Stomach (tissue), 9 donors: ENCODE data around the gene SCYL1. TPM values are rescaled to one million over a fixed set of nuclear protein-coding genes. Genes with fewer than 3 reads are reported as not detected.

ENCODE experiments used
- DNase-seq, 2 donors: peaks; one replicate each; pipeline versions ENCODE4 v3.0.0 to v3.0.0-alpha.2; 2013 to 2019
- H3K27ac ChIP-seq, 5 donors: fragments of 200-600 bp in 4 of 5; sonication (generic) in 4 of 5; one replicate each; pipeline ENCODE4 v1.5.1; 2013 to 2019; ENCODE audit warnings: mild to moderate bottlenecking in 1 of 5, moderate library complexity in 1 of 5
- H3K27me3 ChIP-seq, 3 donors: fragments of 200-600 bp; sonication (generic); one replicate each; pipeline ENCODE4 v1.5.1; 2017 to 2019; ENCODE audit warnings: mixed run types in 1 of 3
- H3K36me3 ChIP-seq, 4 donors: fragments of 200-600 bp; sonication (generic); 1 replicate in 3 of 4; 2 replicates in 1 of 4; pipeline ENCODE4 v1.5.1; 2016 to 2019
- H3K4me1 ChIP-seq, 4 donors: fragments of 200-600 bp; sonication (generic); one replicate each; pipeline ENCODE4 v1.5.1; 2016 to 2019
- H3K4me3 ChIP-seq, 4 donors: fragments of 200-600 bp; sonication (generic) in 3 of 4; one replicate each; pipeline ENCODE4 v1.5.1; 2016 to 2019; ENCODE audit warnings: mild to moderate bottlenecking in 1 of 4
- H3K9me3 ChIP-seq, 4 donors: fragments of 200-600 bp; sonication (generic); one replicate each; pipeline ENCODE4 v1.5.1; 2016 to 2019
- CTCF ChIP-seq, 7 experiments: fragments of 450-650 bp in 4 of 7; fragments of 200-600 bp in 3 of 7; sonication (generic) in 3 of 7; IDR thresholded peaks; one replicate each; pipeline ENCODE4 v1.5.1; 2016 to 2019; ENCODE audit warnings: antibody characterized with exemption in 7 of 7, control low read depth in 2 of 7, mild to moderate bottlenecking in 1 of 7
- EP300 ChIP-seq: sonication (generic); formaldehyde crosslinking; IDR thresholded peaks from one replicate; pipeline ENCODE4 v1.6.1; 2017; ENCODE audit warnings: antibody characterized with exemption
- POLR2A ChIP-seq, 4 donors: fragments of 450-650 bp; IDR thresholded peaks; one replicate each; pipeline ENCODE4 v1.6.1; 2016; ENCODE audit warnings: antibody characterized with exemption in 4 of 4, control low read depth in 2 of 4, mild to moderate bottlenecking in 1 of 4, moderate library complexity in 1 of 4
- POLR2AphosphoS5 ChIP-seq, 3 donors: sonication (generic); formaldehyde crosslinking; IDR thresholded peaks; one replicate each; pipeline ENCODE4 v1.6.1; 2016; ENCODE audit warnings: antibody characterized with exemption in 3 of 3
- WGBS, 5 donors: extraction: QIAGEN DNeasy Blood & Tissue Kit in 3 of 5; methylation state at CpG; one replicate each; pipeline versions ENCODE4 v1.1.5 to v1.1.7; 2013 to 2018; 5-methylcytosine and 5-hydroxymethylcytosine counted together
- intact Hi-C: fragments of 100-400 bp; cut with DNase I; formaldehyde crosslinking; loops from one replicate; pipeline ENCODE4 v1.15.1; 2023; ENCODE audit warnings: low total_unique reads
- polyA plus RNA-seq, 3 donors: library from polyadenylated mRNA; stranded (reverse); fragments of 200-250 nt; gene quantifications; one replicate each; pipeline ENCODE4 v1.2.3, GENCODE V29; 2013
- total RNA-seq, 5 donors: library from RNA; depleted of rRNA; stranded (reverse); fragments of >200 nt; gene quantifications; one replicate each; pipeline versions ENCODE4 v1.1.0 to v1.2.3, GENCODE V29; 2014 to 2016
- donor health status: healthy with polysubstance abuse.
- donor health status: Bipolar disorder and iron deficiency.
- donor health status: healthy.

Gene SCYL1
- total and polyA plus RNA-seq, 8 donors, result 3.5 to 94.8 (median 75.1) TPM

- TF ChIP-seq POLR2AphosphoS5 (IDR thresholded peaks at IDR 0.05), result no peak
- TF ChIP-seq POLR2A (IDR thresholded peaks at IDR 0.05), result no peak
- TF ChIP-seq CTCF (IDR thresholded peaks at IDR 0.05), result no peak
- no peak for TF ChIP-seq EP300
- Histone ChIP-seq H3K9me3 (no peaks in the 10 kb centered on the region), H3K4me3 (no peak overlapping the region), H3K27ac (peak overlapping the region in 1 of 5 donors; percentile 81), H3K36me3 (peaks cover 0 to 74% (median 38%) of the 10 kb centered on the region in 4 donors), H3K4me1 (peaks cover 10 to 45% (median 40%) of the 10 kb centered on the region in 4 donors), H3K27me3 (no peaks in the 10 kb centered on the region)
- WGBS, 5 donors, result 78 to 89% (median 83%) methylated on average over 23 to 52 of the region's 52 CpGs
- intact Hi-C loops, result no loop called here
- DNase-seq, result no peak
Observed at GRCh38 chr11:65547446-65548125, 22.7 kb downstream of the SCYL1 start.

GRCh38 chr11:65548395-65548794 is 23.5 kb downstream of the SCYL1 start:
- peaks cover 0 to 76% (median 38%) of the 10 kb centered on the region in 4 donors for H3K36me3 ChIP-seq
- H3K4me3 ChIP-seq, result no peak overlapping the region
- intact Hi-C loops, result no loop called here
- TF ChIP-seq POLR2AphosphoS5 (IDR thresholded peaks at IDR 0.05), result no peak
- no peak for TF ChIP-seq EP300
- no peak for TF ChIP-seq CTCF (IDR thresholded peaks at IDR 0.05)
- TF ChIP-seq POLR2A (IDR thresholded peaks at IDR 0.05), result no peak
- WGBS, 5 donors, result 88 to 96% (median 93%) methylated on average over 3 of the region's 3 CpGs
- no peak for DNase-seq
- no peaks in the 10 kb centered on the region for H3K27me3 ChIP-seq
- peaks cover 10 to 53% (median 45%) of the 10 kb centered on the region in 4 donors for H3K4me1 ChIP-seq
- no peak overlapping the region for H3K27ac ChIP-seq
- no peaks in the 10 kb centered on the region for H3K9me3 ChIP-seq

- 90 to 93% (median 92%) methylated on average over 3 of the region's 3 CpGs for WGBS, 5 donors
- DNase-seq, result no peak
- Histone ChIP-seq H3K9me3 (no peaks in the 10 kb centered on the region), H3K36me3 (peaks cover 0 to 76% (median 42%) of the 10 kb centered on the region in 4 donors), H3K4me1 (peaks cover 10 to 60% (median 52%) of the 10 kb centered on the region in 4 donors), H3K27me3 (no peaks in the 10 kb centered on the region), H3K27ac (no peak overlapping the region), H3K4me3 (no peak overlapping the region)
- intact Hi-C loops, result no loop called here
- TF ChIP-seq EP300, result no peak
- no peak for TF ChIP-seq CTCF (IDR thresholded peaks at IDR 0.05)
- no peak for TF ChIP-seq POLR2AphosphoS5 (IDR thresholded peaks at IDR 0.05)
- TF ChIP-seq POLR2A (IDR thresholded peaks at IDR 0.05), result no peak
Observed at GRCh38 chr11:65549096-65549495, 24.2 kb downstream of the SCYL1 start.

GRCh38 chr11:65551572-65552387 is 26.9 kb downstream of the SCYL1 start:
- H3K4me3 ChIP-seq, result peak overlapping the region in 1 of 4 donors; percentile 30
- peaks cover 0 to 63% (median 36%) of the 10 kb centered on the region in 4 donors for H3K36me3 ChIP-seq
- no peaks in the 10 kb centered on the region for H3K9me3 ChIP-seq
- peaks cover 28 to 74% (median 64%) of the 10 kb centered on the region in 4 donors for H3K4me1 ChIP-seq
- WGBS, 5 donors, result 47 to 56% (median 52%) methylated on average over 12 to 17 of the region's 17 CpGs
- intact Hi-C loops, result no loop called here
- no peaks in the 10 kb centered on the region for H3K27me3 ChIP-seq
- peak overlapping the region; percentile 39 to 68 (median 55) for H3K27ac ChIP-seq
- TF ChIP-seq POLR2AphosphoS5 (IDR thresholded peaks at IDR 0.05) (peak in 2 of 3 donors; percentile 23 to 61), CTCF (IDR thresholded peaks at IDR 0.05) (peak in 4 of 7 experiments; percentile 25 to 36 (median 34)), EP300 (no peak)
- peak; percentile 81 to 86 for DNase-seq
